Body of pancreas (tissue), 4 donors: ENCODE results near the gene TOP2B.

ENCODE experiments used
- CTCF ChIP-seq, 7 experiments: fragments of 450-650 bp in 4 of 7; fragments of 200-600 bp in 3 of 7; sonication (generic) in 3 of 7; IDR thresholded peaks; one replicate each; pipeline ENCODE4 v1.5.1; 2016 to 2019; ENCODE audit warnings: antibody characterized with exemption in 7 of 7
- POLR2A ChIP-seq, 3 donors: fragments of 450-650 bp; IDR thresholded peaks; one replicate each; pipeline ENCODE4 v1.6.1; 2016; ENCODE audit warnings: antibody characterized with exemption in 3 of 3, mild to moderate bottlenecking in 2 of 3

DNA sequence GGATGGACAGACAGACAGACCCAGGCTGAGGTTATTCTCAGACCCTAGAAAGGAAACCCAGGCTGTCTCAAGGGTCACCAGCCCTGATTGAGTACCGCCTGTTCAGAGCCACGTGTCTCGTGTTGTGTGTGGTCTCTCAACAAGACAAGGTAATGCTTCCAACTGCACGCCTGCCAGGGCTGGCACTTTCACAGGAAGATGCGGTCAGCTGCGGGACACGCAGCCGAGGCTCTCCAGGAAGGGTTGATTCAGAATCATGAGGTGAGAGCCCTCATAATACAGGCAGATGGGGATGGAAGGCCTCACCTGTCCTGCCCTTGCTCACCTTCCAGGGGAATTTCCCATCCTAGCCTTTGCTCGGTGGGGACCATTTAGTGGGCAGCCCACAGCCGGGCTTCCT lies 81.4 kb downstream of the TOP2B start:
- no peak for TF ChIP-seq CTCF (IDR thresholded peaks at IDR 0.05)
- no peak for TF ChIP-seq POLR2A (IDR thresholded peaks at IDR 0.05)
